K562 (cell line): ENCODE data around the gene CD99L2. TPM values are rescaled to one million over a fixed set of nuclear protein-coding genes. Genes with fewer than 3 reads are reported as not detected.
"Not testable (repeated sequence)": the region's sequence is repeated elsewhere in the genome, so short reads cannot be mapped to it uniquely, and the experiment has no call there.

Source experiments
- ATAC-seq: fragments of 200-7000 bp; cut with Tn5 transposase; 3 replicates; pipeline ENCODE4 v1.9.1; 2020; ENCODE audit warnings: moderate library complexity
- BruUV-seq: library from RNA; stranded (reverse); fragments of 400-500 nt; replicated peaks from 2 replicates; lab custom pipeline; 2021; lab: Mats Ljungman, UMichigan
- CTCF ChIA-PET: fragments of 300-600 bp; formaldehyde crosslinking; extraction: SDS; loops from one replicate; lab custom pipeline; 2021; ENCODE audit warnings: low intra/inter-chr PET ratio; lab: Yijun Ruan, JAX
- POLR2A ChIA-PET: fragments of 300-600, 350-650 bp; sonication (Branson Sonifier 250); formaldehyde crosslinking; extraction: SDS; loops from one replicate; lab custom pipeline; 2021; ENCODE audit warnings: antibody characterized with exemption, inconsistent platforms; lab: Yijun Ruan, JAX
- DNase-seq, 4 experiments: peaks; one replicate each; pipeline versions ENCODE4 v3.0.0 to v3.0.0-alpha.2; 2011 to 2018; ENCODE audit warnings: low spot score in 3 of 4, mixed read lengths in 3 of 4; ENCODE audit errors: extremely low read depth in 1 of 4
- FAIRE-seq: peaks from 2 replicates; lab custom pipeline; 2011; peaks lifted over from hg19 to GRCh38; lab: Jason Lieb, UNC
- H2AFZ ChIP-seq: 2 replicates; pipeline ENCODE4 v1.6.0; 2011; ENCODE audit warnings: low read depth, low read length, control low read depth, inconsistent platforms
- H3K27ac ChIP-seq: fragments of 200-600 bp; 3 replicates; pipeline ENCODE4 v1.8.0; 2011; ENCODE audit warnings: low read depth, mild to moderate bottlenecking, control low read depth, inconsistent platforms, low read length, moderate library complexity, mixed read lengths; ENCODE audit errors: extremely low read depth
- H3K27me3 ChIP-seq, 2 experiments: fragments of 300-600 bp in 1 of 2; 2 replicates in 1 of 2; 3 replicates in 1 of 2; pipeline versions ENCODE4 v1.6.0 to v1.8.0; 2011; ENCODE audit warnings: inconsistent platforms in 2 of 2, low read length in 2 of 2, mild to moderate bottlenecking in 1 of 2, mixed read lengths in 1 of 2, moderate library complexity in 1 of 2; ENCODE audit not compliant: control insufficient read depth in 2 of 2, insufficient read depth in 2 of 2
- H3K36me3 ChIP-seq: fragments of 300-600 bp; 3 replicates; pipeline ENCODE4 v1.8.0; 2011; ENCODE audit warnings: mild to moderate bottlenecking, low read length, inconsistent platforms; ENCODE audit not compliant: control insufficient read depth, insufficient read depth
- H3K4me1 ChIP-seq, 2 experiments: fragments of 200-600 bp in 1 of 2; replicated peaks in 1 of 2; 2 replicates in 1 of 2; 3 replicates in 1 of 2; pipeline versions ENCODE4 v1.5.1 to v1.8.0; 2011; ENCODE audit warnings: inconsistent platforms in 2 of 2, low read length in 2 of 2, mild to moderate bottlenecking in 1 of 2, mixed read lengths in 1 of 2, moderate library complexity in 1 of 2; ENCODE audit not compliant: control insufficient read depth in 2 of 2, insufficient read depth in 2 of 2
- H3K4me2 ChIP-seq: 2 replicates; pipeline ENCODE4 v1.6.1; 2011; ENCODE audit warnings: low read length, control low read depth, inconsistent platforms, mixed read lengths; ENCODE audit not compliant: insufficient read depth
- H3K4me3 ChIP-seq: fragments of 200-600 bp; sonication (generic), shearing (Covaris generic); 2 replicates; pipeline ENCODE4 v1.5.1; 2016; ENCODE audit warnings: control low read depth, inconsistent platforms
- H3K79me2 ChIP-seq: fragments of 200-600 bp; 3 replicates; pipeline ENCODE4 v1.8.0; 2011; ENCODE audit warnings: low read length, inconsistent platforms; ENCODE audit not compliant: control insufficient read depth, insufficient read depth
- H3K9ac ChIP-seq, 2 experiments: 2 replicates each; pipeline versions ENCODE4 v1.6.0 to v1.6.1; 2011; ENCODE audit warnings: low read depth in 2 of 2, low read length in 2 of 2, control low read depth in 1 of 2, inconsistent platforms in 1 of 2, mild to moderate bottlenecking in 1 of 2, mixed read lengths in 1 of 2; ENCODE audit not compliant: insufficient read depth in 1 of 2
- H3K9me1 ChIP-seq: one replicate; pipeline ENCODE4 v1.6.0; 2011; ENCODE audit warnings: inconsistent platforms, mild to moderate bottlenecking, low read length, moderate library complexity; ENCODE audit not compliant: control insufficient read depth, insufficient read depth
- H3K9me3 ChIP-seq: replicated peaks from 2 replicates; pipeline ENCODE4 v1.5.1; 2011; ENCODE audit warnings: low read depth, low read length, inconsistent platforms; ENCODE audit not compliant: control insufficient read depth, insufficient read depth
- H4K20me1 ChIP-seq: replicated peaks from 2 replicates; pipeline ENCODE4 v1.6.1; 2011; ENCODE audit warnings: low read length, inconsistent platforms, mixed read lengths; ENCODE audit not compliant: control insufficient read depth, insufficient read depth
- TEAD2 ChIP-seq: fragments of 450-650 bp; IDR thresholded peaks from 2 replicates; pipeline ENCODE4 v1.6.1; 2016; ENCODE audit warnings: missing genetic modification characterization, control low read depth, missing compliant biosample characterization
- ZNF140 ChIP-seq: fragments of 250-450 bp; sonication (Bioruptor Pico); IDR thresholded peaks from 2 replicates; pipeline ENCODE4 v1.8.0; 2021; ENCODE audit warnings: moderate library complexity, mild to moderate bottlenecking, inconsistent platforms
- ZNF253 ChIP-seq: fragments of 250-450 bp; sonication (Bioruptor Pico); conservative IDR thresholded peaks from 2 replicates; pipeline ENCODE4 v1.6.1; 2021; ENCODE audit warnings: mild to moderate bottlenecking
- WGBS: fragments of 100-300 bp; shearing (Covaris generic); methylation state at CpG from one replicate; pipeline ENCODE4 v1.1.6; 2016; ENCODE audit warnings: low coverage, mixed read lengths; ENCODE audit not compliant: insufficient coverage; ENCODE audit errors: missing lambda C conversion rate; 5-methylcytosine and 5-hydroxymethylcytosine counted together
- in situ Hi-C: fragments of 300-500 bp; cut with MboI; formaldehyde crosslinking; loops from 4 replicates; pipeline ENCODE4 v1.15.0; 2018; ENCODE audit warnings: inconsistent platforms, mixed read lengths
- intact Hi-C: fragments of 100-400 bp; cut with micrococcal nuclease; formaldehyde crosslinking; loops from 2 replicates; pipeline ENCODE4 v1.14.2; 2022
- polyA plus RNA-seq, 8 experiments: library from polyadenylated mRNA; depleted of rRNA in 4 of 8; stranded (reverse) in 5 of 8; unstranded in 3 of 8; fragments of >200 nt; fragmentation: Nextera tagmentation in 2 of 8; fragmentation: Illumina TruSeq in 1 of 8; extraction: Ambion mirVana in 2 of 8; extraction: Trizol in 1 of 8; gene quantifications; 2 replicates each; pipeline versions ENCODE4 v1.2.1 to v1.2.3, GENCODE V29; 2011 to 2014; ENCODE audit warnings: inconsistent platforms in 1 of 8, missing spikeins in 1 of 8
- total RNA-seq, 7 experiments: library from RNA; depleted of rRNA in 6 of 7; stranded (reverse); fragments of >200 nt in 6 of 7; fragmentation: Illumina TruSeq in 2 of 7; extraction: Trizol in 2 of 7; gene quantifications; 2 replicates each; pipeline versions ENCODE4 v1.2.1 to v1.2.3, GENCODE V29; 2011 to 2021; ENCODE audit warnings: low replicate concordance in 1 of 7
- TF ChIP-seq, protein P1 (sequence below), 2 experiments: fragments of 450-650 bp in 1 of 2; sonication (generic) in 1 of 2; formaldehyde crosslinking; conservative IDR thresholded peaks; 2 replicates each; pipeline versions ENCODE4 v1.4.0 to v1.8.1; 2020 to 2022; ENCODE audit warnings: mild to moderate bottlenecking in 1 of 2, missing genetic modification reagents in 1 of 2

Gene CD99L2
- total and polyA plus RNA-seq, 9 of the 15 experiments (the other 6 are each of a cell fraction or from before 2014, with no cell fraction given), result 0.76 to 19.0 (median 11.9) TPM

DNA sequence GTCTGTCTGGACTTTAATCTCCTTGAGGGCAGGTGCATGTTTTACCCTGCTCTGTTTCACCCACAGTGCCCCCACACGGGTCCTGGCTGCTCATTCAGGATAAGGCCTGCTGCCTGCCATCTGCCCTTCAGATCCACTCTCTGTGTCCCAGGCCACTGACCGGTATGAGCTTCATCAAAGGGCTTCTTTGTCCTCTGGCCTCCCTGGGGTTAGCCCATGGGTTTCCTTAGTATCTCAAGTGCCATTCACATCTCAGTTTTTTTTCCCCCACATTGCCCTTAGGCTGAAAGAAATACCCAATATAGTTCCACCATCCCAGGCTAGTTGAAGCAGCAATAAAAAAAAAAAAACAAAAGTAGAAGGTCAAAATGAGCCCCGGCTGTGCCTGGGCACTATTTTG lies 9.3 kb downstream of the CD99L2 start:
- BruUV-seq, result no TSS peak
- no peaks in the 10 kb centered on the region for H3K9me1 ChIP-seq
- H2AFZ ChIP-seq, result no peak overlapping the region

DNA sequence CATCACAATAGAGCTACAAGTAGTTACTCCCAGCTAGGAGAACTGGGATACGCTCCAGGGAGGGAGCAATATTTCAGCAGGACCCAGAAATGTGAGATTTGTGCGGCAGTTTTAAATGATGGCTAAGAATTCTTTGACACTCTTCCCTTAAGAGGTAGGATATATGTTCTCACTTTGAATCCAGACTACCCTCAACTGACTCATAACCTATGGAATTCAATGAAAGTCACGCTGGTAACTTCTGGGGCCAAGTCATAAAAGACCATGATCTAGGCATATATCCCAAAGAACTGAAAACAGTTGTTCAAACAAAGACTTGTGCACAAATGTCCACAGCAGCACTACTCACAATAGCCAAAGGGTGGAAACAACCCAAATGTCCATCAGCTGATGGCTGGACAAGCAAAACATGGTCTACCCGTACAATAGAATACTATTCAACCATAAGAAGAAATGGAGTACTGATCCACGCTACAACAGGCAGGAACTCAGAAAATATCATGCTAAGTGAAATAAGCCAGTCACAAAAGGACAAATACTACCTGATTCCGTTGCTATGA lies 10.5 kb downstream of the CD99L2 start:
- 67% methylated on average over 5 of the region's 6 CpGs for WGBS
- no peaks in the 10 kb centered on the region for H3K27me3 ChIP-seq
- FAIRE-seq, result no peak
- H3K36me3 ChIP-seq, result no peaks in the 10 kb centered on the region
- no TSS peak for BruUV-seq
- no peaks in the 10 kb centered on the region for H3K9me3 ChIP-seq
- intact Hi-C loops, result no loop called here
- no peaks in the 10 kb centered on the region for H4K20me1 ChIP-seq
- no peak for ATAC-seq
- H3K79me2 ChIP-seq, result no peaks in the 10 kb centered on the region; the same call in 2 of the 3 replicates
- H3K27ac ChIP-seq, result no peak overlapping the region
- no peak overlapping the region for H3K9ac ChIP-seq
- H3K4me3 ChIP-seq, result no peak overlapping the region
- CTCF ChIA-PET, result no interaction called here
- H2AFZ ChIP-seq, result no peak overlapping the region
- H3K9me1 ChIP-seq, result no peaks in the 10 kb centered on the region
- POLR2A ChIA-PET, result interaction anchor here (1.0 kb wide), 1 partner anchor 9 kb away, joined by 3 read pairs; no protein-coding TSS in a partner anchor
- no peaks in the 10 kb centered on the region for H3K4me1 ChIP-seq
- TF ChIP-seq, protein P1, sequence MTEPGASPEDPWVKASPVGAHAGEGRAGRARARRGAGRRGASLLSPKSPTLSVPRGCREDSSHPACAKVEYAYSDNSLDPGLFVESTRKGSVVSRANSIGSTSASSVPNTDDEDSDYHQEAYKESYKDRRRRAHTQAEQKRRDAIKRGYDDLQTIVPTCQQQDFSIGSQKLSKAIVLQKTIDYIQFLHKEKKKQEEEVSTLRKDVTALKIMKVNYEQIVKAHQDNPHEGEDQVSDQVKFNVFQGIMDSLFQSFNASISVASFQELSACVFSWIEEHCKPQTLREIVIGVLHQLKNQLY (CRISPR knock-in tag; conservative IDR thresholded peaks at IDR 0.05), result no peak
- TF ChIP-seq ZNF253 (CRISPR knock-in tag), result no peak
- TF ChIP-seq ZNF140 (CRISPR knock-in tag), result no peak
- no peak for DNase-seq
- in situ Hi-C loops, result no loop called here
- H3K4me2 ChIP-seq, result no peak overlapping the region

More for the DNA sequence above, 9.3 kb downstream of the CD99L2 start:
- TF ChIP-seq TEAD2 (tag), result no peak
- in situ Hi-C loops (no loop called here), intact Hi-C loops (no loop called here)
- Histone ChIP-seq H3K27ac (no peak overlapping the region), H3K36me3 (no peaks in the 10 kb centered on the region), H3K9ac (no peak overlapping the region), H3K4me3 (no peak overlapping the region), H3K79me2 (no peaks in the 10 kb centered on the region; the same call in 2 of the 3 replicates), H3K9me3 (no peaks in the 10 kb centered on the region), H4K20me1 (no peaks in the 10 kb centered on the region), H3K4me2 (no peak overlapping the region), H3K27me3 (no peaks in the 10 kb centered on the region), H3K4me1 (no peaks in the 10 kb centered on the region)
- DNase-seq, result no peak
- no peak for FAIRE-seq
- ChIA-PET CTCF (no interaction called here), POLR2A (interaction anchor here (1.0 kb wide), 1 partner anchor 8 kb away, joined by 3 read pairs; no protein-coding TSS in a partner anchor)
- ATAC-seq, result no peak
- 49% methylated on average over 3 of the region's 3 CpGs for WGBS

DNA sequence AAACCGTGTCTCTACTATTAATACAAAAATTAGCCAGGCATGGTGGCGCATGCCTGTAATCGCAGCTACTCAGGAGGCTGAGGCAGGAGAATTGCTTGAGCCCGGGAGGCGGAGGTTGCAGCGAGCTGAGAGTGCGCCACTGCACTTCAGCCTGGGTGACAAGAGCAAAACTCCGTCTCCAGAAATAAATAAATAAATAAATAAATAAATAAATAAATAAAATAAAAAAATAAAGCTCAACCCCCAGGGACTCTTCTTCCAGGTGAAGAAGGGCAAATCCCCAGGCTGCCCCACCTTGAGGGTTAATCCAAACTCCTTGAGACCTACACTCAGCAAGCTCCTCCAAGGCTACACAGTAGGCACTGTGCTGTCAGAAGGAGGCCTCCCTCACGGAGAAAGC lies 11.2 kb downstream of the CD99L2 start:
- H2AFZ ChIP-seq, BruUV-seq, H3K9ac ChIP-seq, ATAC-seq, H3K36me3 ChIP-seq, H3K4me3 ChIP-seq, H3K9me1 ChIP-seq, H3K79me2 ChIP-seq, DNase-seq, intact Hi-C loops, H3K9me3 ChIP-seq, CTCF ChIA-PET, FAIRE-seq, H3K27ac ChIP-seq, H4K20me1 ChIP-seq, in situ Hi-C loops, H3K27me3 ChIP-seq, H3K4me2 ChIP-seq, H3K4me1 ChIP-seq, POLR2A ChIA-PET: not testable (repeated sequence)
- WGBS, result 83% methylated on average over 9 of the region's 9 CpGs
